A549 (cell line): ENCODE data around the gene NNT. TPM values are rescaled to one million over a fixed set of nuclear protein-coding genes. Genes with fewer than 3 reads are reported as not detected.
"Not testable (repeated sequence)": the region's sequence is repeated elsewhere in the genome, so short reads cannot be mapped to it uniquely, and the experiment has no call there.

ENCODE experiments used
- ATAC-seq, 2 experiments: fragments of 200-7000 bp in 1 of 2; fragments of >200 bp in 1 of 2; cut with Nextera tagmentation in 1 of 2; cut with Tn5 transposase in 1 of 2; 3 replicates each; pipeline versions ENCODE4 v1.8.0 to v1.9.1; 2018 to 2020; ENCODE audit warnings: mild to moderate bottlenecking in 1 of 2, moderate library complexity in 1 of 2
- CTCF ChIA-PET: fragments of 300-600 bp; sonication (Branson Sonifier 250); formaldehyde crosslinking; extraction: SDS; loops from one replicate; lab custom pipeline; 2021; ENCODE audit warnings: antibody characterized with exemption, inconsistent platforms; lab: Yijun Ruan, JAX
- POLR2A ChIA-PET: fragments of 350-600 bp; formaldehyde crosslinking; extraction: SDS; loops from one replicate; lab custom pipeline; 2021; ENCODE audit warnings: antibody characterized with exemption, inconsistent platforms; lab: Yijun Ruan, JAX
- DNase-seq, 2 experiments: peaks; one replicate each; pipeline versions ENCODE4 v3.0.0 to v3.0.0-alpha.2; 2011 to 2016; ENCODE audit warnings: low read depth in 1 of 2, low spot score in 1 of 2
- FAIRE-seq: peaks from 2 replicates; lab custom pipeline; 2011; peaks lifted over from hg19 to GRCh38; lab: Jason Lieb, UNC
- H3K27ac ChIP-seq, 2 experiments: fragments of >200 bp; sonication (Bioruptor Twin); formaldehyde crosslinking; 3 replicates each; pipeline ENCODE4 v1.5.1; 2016 to 2017
- H3K4me1 ChIP-seq: fragments of >200 bp; sonication (Bioruptor Twin); formaldehyde crosslinking; 3 replicates; pipeline ENCODE4 v1.6.1; 2016
- H3K4me2 ChIP-seq: fragments of >200 bp; sonication (Bioruptor Twin); formaldehyde crosslinking; 3 replicates; pipeline ENCODE4 v1.6.1; 2016
- H3K4me3 ChIP-seq: fragments of >200 bp; sonication (Bioruptor Twin); formaldehyde crosslinking; 3 replicates; pipeline ENCODE4 v1.5.1; 2016
- H3K9me3 ChIP-seq: fragments of >200 bp; sonication (Bioruptor Twin); formaldehyde crosslinking; 3 replicates; pipeline ENCODE4 v1.6.1; 2016
- ATOH8 ChIP-seq: fragments of 250-450 bp; sonication (Bioruptor Pico); IDR thresholded peaks from 2 replicates; pipeline ENCODE4 v1.5.0; 2020; ENCODE audit warnings: low read depth, mild to moderate bottlenecking, moderate library complexity
- CEBPB ChIP-seq, 2 experiments: fragments of >200 bp in 1 of 2; sonication (Bioruptor Twin) in 1 of 2; formaldehyde crosslinking in 1 of 2; IDR thresholded peaks; 2 replicates each; pipeline ENCODE4 v1.6.1; 2012 to 2016
- CTCF ChIP-seq: fragments of >200 bp; sonication (Bioruptor Twin); formaldehyde crosslinking; IDR thresholded peaks from 3 replicates; pipeline ENCODE4 v1.5.1; 2016
- EHF ChIP-seq: fragments of 250-450 bp; sonication (Bioruptor Pico); IDR thresholded peaks from 2 replicates; pipeline ENCODE4 v1.5.0; 2020; ENCODE audit warnings: mild to moderate bottlenecking
- EHMT2 ChIP-seq: fragments of 200-600 bp; sonication (generic); IDR thresholded peaks from 2 replicates; pipeline ENCODE4 v1.6.1; 2016; ENCODE audit warnings: antibody characterized with exemption, low read depth, mild to moderate bottlenecking, moderate library complexity
- EP300 ChIP-seq, 2 experiments: fragments of >200 bp; sonication (Bioruptor Twin); formaldehyde crosslinking; IDR thresholded peaks; 2 replicates in 1 of 2; 3 replicates in 1 of 2; pipeline ENCODE4 v1.6.1; 2016 to 2017
- ESRRA ChIP-seq: fragments of 150-350 bp; IDR thresholded peaks from 2 replicates; pipeline ENCODE4 v1.6.1; 2014; ENCODE audit warnings: mild to moderate bottlenecking, low read length, borderline replicate concordance
- FOXS1 ChIP-seq: fragments of 250-450 bp; sonication (Bioruptor Pico); IDR thresholded peaks from 2 replicates; pipeline ENCODE4 v1.5.0; 2020; ENCODE audit warnings: mild to moderate bottlenecking, moderate library complexity
- HDAC2 ChIP-seq: fragments of 200-600 bp; sonication (generic); IDR thresholded peaks from 2 replicates; pipeline ENCODE4 v1.6.1; 2016
- HES2 ChIP-seq: fragments of >200 bp; sonication (Bioruptor Twin); formaldehyde crosslinking; IDR thresholded peaks from 2 replicates; pipeline ENCODE4 v1.6.1; 2016
- HEYL ChIP-seq: fragments of 250-450 bp; sonication (Bioruptor Pico); IDR thresholded peaks from 2 replicates; pipeline ENCODE4 v1.8.0; 2021; ENCODE audit warnings: mild to moderate bottlenecking, moderate library complexity
- HOXB13 ChIP-seq: fragments of 250-450 bp; sonication (Bioruptor Pico); IDR thresholded peaks from 2 replicates; pipeline ENCODE4 v1.5.0; 2020; ENCODE audit warnings: low read depth, mild to moderate bottlenecking, moderate library complexity
- JUN ChIP-seq, 2 experiments: fragments of >200 bp; sonication (Bioruptor Twin); formaldehyde crosslinking; IDR thresholded peaks; 2 replicates in 1 of 2; 3 replicates in 1 of 2; pipeline ENCODE4 v1.6.1; 2016 to 2017
- JUNB ChIP-seq: fragments of >200 bp; sonication (Bioruptor Twin); formaldehyde crosslinking; IDR thresholded peaks from 2 replicates; pipeline ENCODE4 v1.6.1; 2016
- MAZ ChIP-seq: fragments of 150-350 bp; IDR thresholded peaks from 2 replicates; pipeline ENCODE4 v1.6.1; 2014; ENCODE audit warnings: antibody characterized with exemption, low read depth, low read length, borderline replicate concordance
- NR3C1 ChIP-seq: fragments of >200 bp; sonication (Bioruptor Twin); formaldehyde crosslinking; IDR thresholded peaks from 3 replicates; pipeline ENCODE4 v1.6.1; 2017
- RARB ChIP-seq: fragments of 250-450 bp; sonication (Bioruptor Pico); IDR thresholded peaks from 2 replicates; pipeline ENCODE4 v1.8.0; 2021; ENCODE audit warnings: mild to moderate bottlenecking, moderate library complexity
- RCOR1 ChIP-seq: fragments of 150-350 bp; IDR thresholded peaks from 2 replicates; pipeline ENCODE4 v1.6.1; 2014; ENCODE audit warnings: antibody characterized with exemption, low read length, low read depth
- RNF2 ChIP-seq: fragments of 200-600 bp; sonication (generic); IDR thresholded peaks from 2 replicates; pipeline ENCODE4 v1.6.1; 2016; ENCODE audit warnings: low read depth, mild to moderate bottlenecking, antibody characterized with exemption, moderate library complexity, borderline replicate concordance
- SREBF2 ChIP-seq: fragments of 450-650 bp; IDR thresholded peaks from 2 replicates; pipeline ENCODE4 v1.6.1; 2014; ENCODE audit warnings: mild to moderate bottlenecking, moderate library complexity
- TFCP2L1 ChIP-seq: fragments of 250-450 bp; sonication (Bioruptor Pico); IDR thresholded peaks from 2 replicates; pipeline ENCODE4 v1.5.0; 2021; ENCODE audit warnings: mild to moderate bottlenecking
- TP53 ChIP-seq: fragments of 250-450 bp; sonication (Bioruptor Pico); IDR thresholded peaks from 2 replicates; pipeline ENCODE4 v1.5.0; 2021; ENCODE audit warnings: mild to moderate bottlenecking, moderate library complexity
- WGBS: methylation state at CpG from one replicate; pipeline ENCODE4 v1.1.6; 2017; ENCODE audit errors: missing lambda C conversion rate; 5-methylcytosine and 5-hydroxymethylcytosine counted together
- polyA plus RNA-seq, 4 experiments: library from polyadenylated mRNA; depleted of rRNA in 3 of 4; stranded (reverse); fragments of >200 nt; fragmentation: RNase III in 1 of 4; extraction: RNeasy Plus Mini Kit Qiagen cat#74134 plus additional on column Dnase treatment in 1 of 4; gene quantifications; 2 replicates in 3 of 4; 3 replicates in 1 of 4; pipeline ENCODE4 v1.2.3, GENCODE V29; 2011 to 2017
- TF ChIP-seq, protein P1 (sequence below): fragments of 150-350 bp; IDR thresholded peaks from 2 replicates; pipeline ENCODE4 v1.6.1; 2014; ENCODE audit warnings: low read depth, mild to moderate bottlenecking, low read length
- TF ChIP-seq, protein P2 (sequence below): IDR thresholded peaks from 2 replicates; pipeline ENCODE4 v1.6.1; 2012

NNT gene
- polyA plus RNA-seq, 2 of the 4 experiments (the other 2 are of a cell fraction), result 15.2 to 35.5 TPM

DNA sequence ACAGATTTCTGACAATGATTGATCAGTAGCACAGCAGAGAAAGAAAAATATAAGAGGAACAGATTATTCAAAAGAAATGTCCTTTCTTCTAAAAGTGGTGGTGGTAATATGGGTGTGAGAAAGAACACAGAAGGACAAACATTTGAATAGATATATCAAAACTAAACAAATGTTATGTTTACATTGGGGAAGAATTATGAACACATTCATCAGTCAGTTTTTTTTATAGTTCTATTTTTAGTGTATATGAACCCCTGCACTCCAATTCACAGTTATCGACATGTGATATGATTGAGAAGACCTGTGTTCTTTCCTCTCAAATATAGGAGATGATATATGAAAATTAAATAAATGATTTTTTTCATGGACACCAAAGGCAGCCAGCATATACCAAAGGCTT is 128.6 kb downstream of the NNT start:
- ATAC-seq (no peak), FAIRE-seq (no peak), DNase-seq (no peak)
- CTCF ChIA-PET, result interaction anchor here (0.6 to 1.6 kb wide), 3 partner anchors 101 to 601 kb away, joined by 3 to 5 read pairs (median 4); no protein-coding TSS in a partner anchor
- 29% methylated on average over 1 of the region's 1 CpG for WGBS
- TF ChIP-seq HDAC2, result no peak
- no peak for TF ChIP-seq EP300 (IDR thresholded peaks at IDR 0.05)
- no peak for TF ChIP-seq MAZ
- Histone ChIP-seq H3K27ac (no peak overlapping the region), H3K9me3 (no peaks in the 10 kb centered on the region), H3K4me1 (no peaks in the 10 kb centered on the region), H3K4me2 (no peak overlapping the region), H3K4me3 (no peak overlapping the region)
- POLR2A ChIA-PET, result no interaction called here

- ATAC-seq, H3K4me1 ChIP-seq, H3K4me2 ChIP-seq, DNase-seq, CTCF ChIA-PET, FAIRE-seq, H3K4me3 ChIP-seq, H3K9me3 ChIP-seq, H3K27ac ChIP-seq, POLR2A ChIA-PET: not testable (repeated sequence)
- 73% methylated on average over 6 of the region's 32 CpGs for WGBS
Observed at GRCh38 chr5:43745923-43746548, 143.1 kb downstream of the NNT start.

DNA sequence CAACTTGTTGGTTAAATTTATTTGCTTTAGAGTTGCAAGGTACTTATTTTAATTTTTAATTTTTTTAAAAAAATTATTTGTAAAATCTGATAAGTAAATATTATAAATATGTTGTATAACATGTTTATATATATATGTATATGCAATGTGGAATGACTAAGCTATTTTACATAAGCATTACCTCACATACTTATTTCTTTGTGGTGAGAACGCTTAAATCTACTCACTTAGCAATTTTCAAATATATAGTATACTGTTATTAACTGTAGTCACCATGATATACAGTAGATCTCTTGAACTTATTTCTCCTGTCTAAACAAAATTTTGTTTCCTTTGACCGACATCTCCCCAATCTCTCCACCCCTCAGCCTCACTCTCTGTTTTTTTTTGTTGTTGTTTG is 147.8 kb downstream of the NNT start:
- FAIRE-seq, result no peak
- ChIA-PET POLR2A (interaction anchor here (0.5 kb wide), 1 partner anchor 13 kb away, joined by 11 read pairs; no protein-coding TSS in a partner anchor), CTCF (no interaction called here)
- Histone ChIP-seq H3K4me1 (no peaks in the 10 kb centered on the region), H3K4me2 (no peak overlapping the region), H3K4me3 (no peak overlapping the region), H3K9me3 (no peaks in the 10 kb centered on the region), H3K27ac (no peak overlapping the region)
- WGBS, result 25% methylated on average over 2 of the region's 2 CpGs
- TF ChIP-seq CTCF (no peak), HOXB13 (CRISPR knock-in tag) (no peak), JUN (IDR thresholded peaks at IDR 0.05) (no peak), ATOH8 (no peak), RCOR1 (no peak), CEBPB (IDR thresholded peaks at IDR 0.05) (no peak), FOXS1 (CRISPR knock-in tag) (no peak), RNF2 (no peak), HDAC2 (no peak), SREBF2 (no peak), ESRRA (no peak), RARB (CRISPR knock-in tag) (no peak), HES2 (no peak)
- TF ChIP-seq, protein P1, sequence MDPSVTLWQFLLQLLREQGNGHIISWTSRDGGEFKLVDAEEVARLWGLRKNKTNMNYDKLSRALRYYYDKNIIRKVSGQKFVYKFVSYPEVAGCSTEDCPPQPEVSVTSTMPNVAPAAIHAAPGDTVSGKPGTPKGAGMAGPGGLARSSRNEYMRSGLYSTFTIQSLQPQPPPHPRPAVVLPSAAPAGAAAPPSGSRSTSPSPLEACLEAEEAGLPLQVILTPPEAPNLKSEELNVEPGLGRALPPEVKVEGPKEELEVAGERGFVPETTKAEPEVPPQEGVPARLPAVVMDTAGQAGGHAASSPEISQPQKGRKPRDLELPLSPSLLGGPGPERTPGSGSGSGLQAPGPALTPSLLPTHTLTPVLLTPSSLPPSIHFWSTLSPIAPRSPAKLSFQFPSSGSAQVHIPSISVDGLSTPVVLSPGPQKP, result no peak
- no peak for ATAC-seq
- no peak for DNase-seq

GRCh38 chr5:43753069-43753468 is 150.1 kb downstream of the NNT start:
- H3K4me3 ChIP-seq, result no peak overlapping the region
- H3K4me2 ChIP-seq, result no peak overlapping the region
- WGBS, result 0% methylated on average over 2 of the region's 2 CpGs
- ATAC-seq (no peak), DNase-seq (no peak), FAIRE-seq (no peak)
- H3K4me1 ChIP-seq, result no peaks in the 10 kb centered on the region
- H3K27ac ChIP-seq, result no peak overlapping the region
- POLR2A ChIA-PET, result no interaction called here
- CTCF ChIA-PET, result no interaction called here
- no peaks in the 10 kb centered on the region for H3K9me3 ChIP-seq
- no peak for TF ChIP-seq TFCP2L1
- TF ChIP-seq, protein P2, sequence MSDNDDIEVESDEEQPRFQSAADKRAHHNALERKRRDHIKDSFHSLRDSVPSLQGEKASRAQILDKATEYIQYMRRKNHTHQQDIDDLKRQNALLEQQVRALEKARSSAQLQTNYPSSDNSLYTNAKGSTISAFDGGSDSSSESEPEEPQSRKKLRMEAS, result no peak
- TF ChIP-seq HDAC2, result no peak
- no peak for TF ChIP-seq TP53
- TF ChIP-seq RNF2, result no peak
- no peak for TF ChIP-seq EHMT2
- TF ChIP-seq EHF (CRISPR knock-in tag), result no peak
- TF ChIP-seq JUNB, result no peak
- TF ChIP-seq ATOH8, result no peak
- TF ChIP-seq CTCF, result no peak
- TF ChIP-seq HEYL (CRISPR knock-in tag), result no peak
- TF ChIP-seq NR3C1, result no peak
